Measurements from ENCODE around the gene CHRND. TPM values are rescaled to one million over a fixed set of nuclear protein-coding genes. Genes with fewer than 3 reads are reported as not detected.

CHRND gene
- total RNA-seq, 1 experiment from 2014 or later = not detected

DNA sequence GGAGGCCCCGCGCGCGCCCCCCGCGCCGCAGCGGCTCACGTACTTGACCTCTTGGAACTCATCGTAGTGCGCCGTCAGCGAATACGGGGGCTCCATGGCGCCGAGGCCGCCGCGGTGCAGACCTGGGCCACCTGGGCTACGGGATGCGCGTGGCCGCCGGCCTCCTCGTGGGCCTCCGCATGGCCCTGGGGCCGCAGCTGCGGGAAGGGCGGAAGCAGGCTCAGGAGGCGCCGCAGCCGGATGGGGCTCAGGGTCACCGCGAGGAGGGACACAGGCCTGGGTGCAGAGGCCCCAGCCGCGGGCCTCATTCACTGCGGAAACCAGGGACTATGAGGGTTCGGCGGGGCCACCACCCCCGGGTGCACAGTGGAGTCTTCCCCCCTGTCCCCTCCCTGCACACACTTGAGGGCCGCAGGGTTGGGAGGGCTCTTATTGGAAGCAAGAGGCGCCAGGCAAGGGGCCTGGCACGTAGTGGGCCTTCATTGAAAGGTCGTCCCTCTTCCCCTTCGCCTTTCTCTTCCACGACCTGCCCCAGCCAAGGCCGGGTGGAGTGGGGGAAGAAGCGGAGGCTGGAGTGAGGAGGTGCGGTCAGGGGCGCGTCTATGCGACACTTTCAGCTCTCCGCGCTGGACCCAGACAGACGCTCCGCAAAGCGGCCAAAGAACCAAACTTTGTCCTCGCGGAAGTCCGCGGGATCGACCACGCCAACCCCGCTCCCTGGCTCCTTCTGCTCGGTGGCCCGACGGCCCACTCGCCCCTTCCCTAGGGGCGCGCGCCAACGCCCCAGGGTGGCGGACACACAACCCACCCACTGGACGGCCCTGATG is 39.2 kb upstream of the CHRND start:
- no peaks in the 10 kb centered on the region for H3K27me3 ChIP-seq (ENCODE audit: low read length)
- H3K4me1 ChIP-seq (ENCODE audit: low read length) = no peaks in the 10 kb centered on the region
- H4K20me1 ChIP-seq (ENCODE audit: insufficient read depth, low read depth, low read length) = no peaks in the 10 kb centered on the region
- H3K9me2 ChIP-seq (replicated peaks; ENCODE audit: insufficient read depth, low read length) = no peaks in the 10 kb centered on the region
- H3K36me3 ChIP-seq (ENCODE audit: insufficient read depth, low read length) = no peaks in the 10 kb centered on the region
- H2AFZ ChIP-seq (ENCODE audit: low read length) = no peak overlapping the region
- no peak overlapping the region for H3K4me2 ChIP-seq (ENCODE audit: low read depth, low read length, poor library complexity, severe bottlenecking)
- no peaks in the 10 kb centered on the region for H3K9me3 ChIP-seq (ENCODE audit: low read length)
- no peak for DNase-seq
- H3K27ac ChIP-seq (ENCODE audit: low read length) = no peak overlapping the region
- H3K4me3 ChIP-seq (ENCODE audit: low read length) = no peak overlapping the region
- no peaks in the 10 kb centered on the region for H3K79me2 ChIP-seq (ENCODE audit: low read length)
- no peak overlapping the region for H3K9ac ChIP-seq (ENCODE audit: low read length)

DNA sequence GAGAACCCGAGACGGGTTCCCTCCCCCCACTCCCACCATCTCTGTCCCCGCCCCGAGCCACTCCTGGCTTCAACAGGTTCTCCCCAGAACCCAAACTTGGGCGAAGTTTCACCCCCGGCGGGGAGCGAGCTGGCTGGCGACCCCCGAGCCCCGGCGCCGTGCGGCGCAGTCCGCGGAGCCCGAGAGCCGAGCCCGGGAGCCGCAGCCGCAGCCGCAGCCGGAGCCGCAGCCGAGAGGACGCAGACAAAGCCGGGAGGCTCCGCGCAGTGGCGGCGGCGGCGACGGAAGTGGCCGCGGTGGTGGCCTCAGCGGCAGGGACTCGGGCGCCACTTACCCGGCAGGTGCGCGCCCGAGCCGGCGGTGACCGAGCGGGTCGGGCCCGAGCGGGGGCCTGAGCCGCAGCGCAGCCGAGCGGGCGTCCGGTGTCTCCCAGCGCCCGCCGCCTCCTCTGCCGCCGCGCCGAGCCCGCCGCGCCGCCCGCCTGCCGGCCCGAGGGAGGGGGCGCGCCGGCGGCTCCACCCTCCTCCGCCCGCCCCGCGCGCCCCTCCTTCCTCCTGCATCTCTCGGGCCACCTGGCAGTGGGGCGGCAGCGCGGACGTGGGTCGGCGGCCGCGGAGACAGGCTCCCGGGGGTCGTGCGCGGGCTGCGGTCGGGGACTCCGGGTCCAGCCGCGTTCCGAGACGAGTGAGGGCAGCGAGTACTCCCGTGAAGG is 38.4 kb upstream of the CHRND start, which contains the start of gene ECEL1:
Gene ECEL1 (minus strand): TSS at position 450 of the 712 bp plus-strand sequence. CDS start 1,181 bp downstream, outside the sequence.
- Histone ChIP-seq H3K9me3 (ENCODE audit: low read length) (no peaks in the 10 kb centered on the region), H3K9ac (ENCODE audit: low read length) (no peak within 1 kb of the TSS), H2AFZ (ENCODE audit: low read length) (no peak within 1 kb of the TSS), H3K4me3 (ENCODE audit: low read length) (no peak within 1 kb of the TSS), H3K27ac (ENCODE audit: low read length) (no peak within 1 kb of the TSS), H3K4me1 (ENCODE audit: low read length) (no peaks in the 10 kb centered on the region), H4K20me1 (ENCODE audit: insufficient read depth, low read depth, low read length) (no peaks in the 10 kb centered on the region), H3K4me2 (ENCODE audit: low read depth, low read length, poor library complexity, severe bottlenecking) (no peak within 1 kb of the TSS), H3K36me3 (ENCODE audit: insufficient read depth, low read length) (no peaks in the 10 kb centered on the region), H3K27me3 (ENCODE audit: low read length) (no peaks in the 10 kb centered on the region), H3K9me2 (replicated peaks; ENCODE audit: insufficient read depth, low read length) (no peaks in the 10 kb centered on the region), H3K79me2 (ENCODE audit: low read length) (no peaks in the 10 kb centered on the region)
- DNase-seq = no peak

DNA sequence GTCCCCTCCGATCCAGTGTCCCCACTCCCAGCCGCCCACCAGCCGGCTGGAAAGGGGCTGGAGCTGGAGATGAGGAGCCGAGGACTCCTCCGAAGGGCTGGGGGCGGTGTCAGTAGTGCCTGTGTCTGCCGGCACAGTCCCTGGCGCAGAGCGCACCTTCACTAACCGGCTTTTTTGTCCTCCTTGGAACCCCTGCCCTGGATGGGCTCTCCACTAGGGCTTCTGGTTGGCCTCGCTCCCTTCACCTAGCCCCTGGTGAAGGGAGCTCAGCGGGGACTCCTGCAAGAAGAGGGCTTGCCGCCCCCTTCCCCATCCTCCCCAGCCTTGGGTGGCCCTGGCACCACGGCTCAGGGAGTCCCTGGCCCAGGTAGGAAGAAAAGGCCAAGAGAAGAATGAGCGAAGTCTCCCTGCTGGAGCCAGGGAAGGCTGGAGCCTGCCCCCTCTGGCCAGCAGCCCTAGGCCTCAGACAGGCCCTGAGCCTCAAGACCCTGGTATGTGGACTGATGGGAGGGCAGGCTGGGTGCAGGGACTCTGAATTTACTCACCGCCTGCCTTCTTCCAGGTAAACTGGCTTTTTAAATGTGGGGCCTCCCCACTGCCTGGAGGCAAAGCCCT is 37.8 kb upstream of the CHRND start:
- Histone ChIP-seq H3K4me2 (ENCODE audit: low read depth, low read length, poor library complexity, severe bottlenecking) (no peak overlapping the region), H4K20me1 (ENCODE audit: insufficient read depth, low read depth, low read length) (no peaks in the 10 kb centered on the region), H3K4me1 (ENCODE audit: low read length) (no peaks in the 10 kb centered on the region), H3K9me2 (replicated peaks; ENCODE audit: insufficient read depth, low read length) (no peaks in the 10 kb centered on the region), H2AFZ (ENCODE audit: low read length) (no peak overlapping the region), H3K27ac (ENCODE audit: low read length) (no peak overlapping the region), H3K36me3 (ENCODE audit: insufficient read depth, low read length) (no peaks in the 10 kb centered on the region), H3K9me3 (ENCODE audit: low read length) (no peaks in the 10 kb centered on the region), H3K9ac (ENCODE audit: low read length) (no peak overlapping the region), H3K4me3 (ENCODE audit: low read length) (no peak overlapping the region), H3K79me2 (ENCODE audit: low read length) (no peaks in the 10 kb centered on the region), H3K27me3 (ENCODE audit: low read length) (no peaks in the 10 kb centered on the region)
- DNase-seq = no peak

DNA sequence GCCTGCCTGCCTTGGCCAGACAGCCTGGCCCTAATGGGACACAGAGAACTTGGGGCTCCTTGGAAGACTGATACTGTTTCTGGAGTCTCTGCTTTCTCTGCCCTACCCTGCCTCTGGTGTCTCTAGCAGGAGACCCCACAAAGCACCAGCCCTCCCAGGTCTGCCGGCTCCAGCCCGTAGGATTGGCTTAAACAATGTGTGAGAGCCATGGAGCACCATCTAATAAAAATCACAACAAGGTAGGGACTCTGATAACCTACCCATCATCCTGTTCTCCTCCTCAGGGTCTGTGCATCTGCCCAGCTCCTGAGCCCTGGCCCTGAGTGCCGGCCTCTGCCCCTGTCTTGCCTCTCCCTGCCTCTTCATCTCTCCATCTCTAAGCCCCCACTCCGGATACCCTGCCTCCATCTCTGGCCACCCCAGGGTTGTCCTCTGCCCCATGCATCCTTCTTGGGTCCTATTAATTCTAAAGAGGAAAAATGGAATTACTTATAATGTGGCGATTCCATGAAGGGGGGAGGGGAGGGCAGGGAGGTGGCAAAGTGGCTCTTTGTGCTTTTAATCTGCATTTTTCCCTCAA is 37.1 kb upstream of the CHRND start:
- Histone ChIP-seq H3K4me2 (ENCODE audit: low read depth, low read length, poor library complexity, severe bottlenecking) (no peak overlapping the region), H3K9me2 (replicated peaks; ENCODE audit: insufficient read depth, low read length) (no peaks in the 10 kb centered on the region), H3K27me3 (ENCODE audit: low read length) (no peaks in the 10 kb centered on the region), H3K4me3 (ENCODE audit: low read length) (no peak overlapping the region), H3K79me2 (ENCODE audit: low read length) (no peaks in the 10 kb centered on the region), H2AFZ (ENCODE audit: low read length) (no peak overlapping the region), H3K27ac (ENCODE audit: low read length) (no peak overlapping the region), H4K20me1 (ENCODE audit: insufficient read depth, low read depth, low read length) (no peaks in the 10 kb centered on the region), H3K9me3 (ENCODE audit: low read length) (no peaks in the 10 kb centered on the region), H3K4me1 (ENCODE audit: low read length) (peaks cover 2% of the 10 kb centered on the region; the same call in 1 of the 2 replicates), H3K36me3 (ENCODE audit: insufficient read depth, low read length) (no peaks in the 10 kb centered on the region), H3K9ac (ENCODE audit: low read length) (no peak overlapping the region)
- DNase-seq = no peak

DNA sequence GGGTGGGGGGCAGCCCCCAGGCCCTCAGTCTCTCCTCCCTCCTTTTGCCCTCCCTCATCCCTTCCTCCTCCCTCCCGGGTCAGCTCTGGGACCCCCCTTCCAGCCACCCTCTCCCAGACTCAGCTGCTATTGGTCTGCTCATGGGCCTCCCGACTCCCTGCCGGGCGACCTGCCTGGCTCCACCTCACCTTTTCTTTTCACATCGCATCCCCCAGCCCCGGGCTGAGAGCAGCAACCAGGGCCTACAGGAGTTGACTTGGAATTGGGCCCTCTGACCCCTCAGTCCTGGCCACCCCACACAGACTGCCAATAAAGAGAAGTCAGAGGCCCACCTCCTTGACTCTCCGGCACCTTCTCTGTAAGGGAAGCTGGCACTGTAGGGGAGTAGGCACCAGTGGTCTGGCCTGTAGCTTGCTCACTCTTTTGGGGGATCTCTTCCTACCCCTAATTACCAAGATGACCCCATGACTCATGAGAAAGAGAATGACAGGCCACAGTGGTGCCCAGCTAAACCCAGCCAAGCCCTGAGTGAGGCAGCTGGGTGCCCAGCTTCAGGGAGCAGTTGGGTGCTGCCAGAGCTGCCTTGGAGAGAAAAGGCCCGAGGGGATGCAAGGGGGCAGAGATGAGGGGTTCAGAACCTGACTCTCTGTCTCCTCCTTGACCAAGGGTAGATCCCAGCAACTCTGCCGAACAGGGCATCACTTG is 36.3 kb upstream of the CHRND start:
- no peaks in the 10 kb centered on the region for H3K27me3 ChIP-seq (ENCODE audit: low read length)
- no peak for DNase-seq
- no peak overlapping the region for H3K27ac ChIP-seq (ENCODE audit: low read length)
- H3K9me3 ChIP-seq (ENCODE audit: low read length) = no peaks in the 10 kb centered on the region
- no peaks in the 10 kb centered on the region for H3K36me3 ChIP-seq (ENCODE audit: insufficient read depth, low read length)
- no peak overlapping the region for H3K4me2 ChIP-seq (ENCODE audit: low read depth, low read length, poor library complexity, severe bottlenecking)
- H3K9ac ChIP-seq (ENCODE audit: low read length) = no peak overlapping the region
- H4K20me1 ChIP-seq (ENCODE audit: insufficient read depth, low read depth, low read length) = no peaks in the 10 kb centered on the region
- no peak overlapping the region for H3K4me3 ChIP-seq (ENCODE audit: low read length)
- no peak overlapping the region for H2AFZ ChIP-seq (ENCODE audit: low read length)
- H3K4me1 ChIP-seq (ENCODE audit: low read length) = peaks cover 4% of the 10 kb centered on the region; the same call in 1 of the 2 replicates
- H3K9me2 ChIP-seq (replicated peaks; ENCODE audit: insufficient read depth, low read length) = no peaks in the 10 kb centered on the region
- no peaks in the 10 kb centered on the region for H3K79me2 ChIP-seq (ENCODE audit: low read length)

DNA sequence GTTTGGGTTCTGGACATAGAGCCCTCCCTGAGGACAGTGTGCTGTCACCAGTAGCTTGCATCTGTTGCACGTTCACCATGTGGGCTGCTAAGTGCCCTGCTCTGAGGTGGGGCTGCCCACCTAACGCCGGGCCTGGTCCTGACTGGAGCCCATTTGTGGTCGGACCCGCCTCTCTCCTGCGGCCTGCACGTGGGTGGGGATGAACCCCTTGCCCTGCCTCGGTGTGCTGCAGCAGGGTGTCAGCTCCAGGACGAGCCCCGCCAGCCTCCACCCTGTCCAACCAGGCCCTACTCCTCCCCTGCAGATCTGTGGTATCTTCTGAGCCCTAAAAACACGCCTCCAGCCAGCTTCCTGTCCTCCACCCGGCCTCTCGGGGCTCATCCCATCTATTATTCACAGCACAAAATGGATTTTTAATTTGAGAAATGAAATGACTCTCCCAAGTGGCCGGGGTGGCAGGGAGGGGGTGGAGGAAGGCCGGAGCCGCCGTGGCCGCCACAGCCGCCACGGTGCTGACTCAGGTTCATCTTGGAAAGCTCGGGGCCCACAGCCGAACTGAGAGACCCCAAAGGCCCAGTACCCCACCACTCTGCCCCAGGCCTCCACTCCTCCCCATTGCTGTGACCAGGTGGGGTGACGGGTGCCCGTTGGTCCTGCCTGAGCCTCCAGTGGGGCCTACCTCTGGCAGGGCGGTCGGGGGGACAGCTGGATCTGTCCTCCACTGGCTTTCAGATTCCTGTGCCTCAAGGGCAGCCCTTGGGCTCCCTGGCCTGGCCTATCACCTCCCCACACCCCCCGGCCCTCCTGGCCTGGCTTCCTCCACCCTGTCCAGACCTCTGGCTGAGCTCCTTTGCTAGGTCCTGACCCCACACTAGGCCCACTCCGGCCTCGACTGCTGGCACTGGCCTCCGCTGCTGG is 35.5 kb upstream of the CHRND start:
- no peak for DNase-seq
- no peaks in the 10 kb centered on the region for H3K27me3 ChIP-seq (ENCODE audit: low read length)

GRCh38 chr2:232491139-232491780 is 34.7 kb upstream of the CHRND start:
- peaks cover 4% of the 10 kb centered on the region; the same call in 1 of the 2 replicates for H3K4me1 ChIP-seq (ENCODE audit: low read length)
- H3K9me3 ChIP-seq (ENCODE audit: low read length) = no peaks in the 10 kb centered on the region
- H3K4me2 ChIP-seq (ENCODE audit: low read depth, low read length, poor library complexity, severe bottlenecking) = no peak overlapping the region
- no peak overlapping the region for H2AFZ ChIP-seq (ENCODE audit: low read length)
- DNase-seq = no peak
- no peaks in the 10 kb centered on the region for H3K79me2 ChIP-seq (ENCODE audit: low read length)
- H3K4me3 ChIP-seq (ENCODE audit: low read length) = no peak overlapping the region
- H3K9ac ChIP-seq (ENCODE audit: low read length) = no peak overlapping the region
- no peaks in the 10 kb centered on the region for H3K27me3 ChIP-seq (ENCODE audit: low read length)
- no peaks in the 10 kb centered on the region for H3K36me3 ChIP-seq (ENCODE audit: insufficient read depth, low read length)
- no peaks in the 10 kb centered on the region for H4K20me1 ChIP-seq (ENCODE audit: insufficient read depth, low read depth, low read length)
- no peaks in the 10 kb centered on the region for H3K9me2 ChIP-seq (replicated peaks; ENCODE audit: insufficient read depth, low read length)
- H3K27ac ChIP-seq (ENCODE audit: low read length) = no peak overlapping the region

More for the DNA sequence above, 35.5 kb upstream of the CHRND start:
- H3K4me1 ChIP-seq (ENCODE audit: low read length) = peaks cover 4% of the 10 kb centered on the region; the same call in 1 of the 2 replicates
- no peak overlapping the region for H3K27ac ChIP-seq (ENCODE audit: low read length)
- H4K20me1 ChIP-seq (ENCODE audit: insufficient read depth, low read depth, low read length) = no peaks in the 10 kb centered on the region
- no peak overlapping the region for H3K4me3 ChIP-seq (ENCODE audit: low read length)
- no peaks in the 10 kb centered on the region for H3K36me3 ChIP-seq (ENCODE audit: insufficient read depth, low read length)
- no peak overlapping the region for H3K4me2 ChIP-seq (ENCODE audit: low read depth, low read length, poor library complexity, severe bottlenecking)
- H2AFZ ChIP-seq (ENCODE audit: low read length) = no peak overlapping the region
- no peaks in the 10 kb centered on the region for H3K9me2 ChIP-seq (replicated peaks; ENCODE audit: insufficient read depth, low read length)
- H3K9me3 ChIP-seq (ENCODE audit: low read length) = no peaks in the 10 kb centered on the region
- H3K79me2 ChIP-seq (ENCODE audit: low read length) = no peaks in the 10 kb centered on the region
- H3K9ac ChIP-seq (ENCODE audit: low read length) = no peak overlapping the region

Measured in Karpas-422 (cell line).